SK-N-SH treated with all-trans-retinoic acid at 6 μM for 48 hours (cell line): ENCODE data around the gene CDH4.

ENCODE experiments used
- ATAC-seq: fragments of 200-7000 bp; cut with Tn5 transposase; 3 replicates; pipeline ENCODE4 v1.9.1; 2020; ENCODE audit warnings: mild to moderate bottlenecking, moderate library complexity
- BACH2 ChIP-seq: fragments of 250-450 bp; sonication (Bioruptor Pico); IDR thresholded peaks from 2 replicates; pipeline ENCODE4 v1.9.0; 2021; ENCODE audit warnings: mild to moderate bottlenecking, borderline replicate concordance
- ESRRG ChIP-seq: fragments of 250-450 bp; sonication (Bioruptor Pico); IDR thresholded peaks from 2 replicates; pipeline ENCODE4 v1.6.1; 2021; ENCODE audit warnings: mild to moderate bottlenecking
- ISL1 ChIP-seq: fragments of 250-450 bp; sonication (Bioruptor Pico); IDR thresholded peaks from 2 replicates; pipeline ENCODE4 v2.1.2; 2022; ENCODE audit warnings: mild to moderate bottlenecking, moderate library complexity
- OSR1 ChIP-seq: fragments of 250-450 bp; sonication (Bioruptor Pico); IDR thresholded peaks from 2 replicates; pipeline ENCODE4 v1.8.0; 2022; ENCODE audit warnings: moderate library complexity, mild to moderate bottlenecking, inconsistent platforms
- PPARA ChIP-seq: fragments of 250-450 bp; sonication (Bioruptor Pico); IDR thresholded peaks from 2 replicates; pipeline ENCODE4 v1.5.0; 2020; ENCODE audit warnings: mild to moderate bottlenecking, borderline replicate concordance
- RARB ChIP-seq: fragments of 250-450 bp; sonication (Bioruptor Pico); IDR thresholded peaks from 2 replicates; pipeline ENCODE4 v1.8.0; 2021; ENCODE audit warnings: mild to moderate bottlenecking, moderate library complexity
- SNAI2 ChIP-seq: fragments of 250-450 bp; sonication (Bioruptor Pico); IDR thresholded peaks from 2 replicates; pipeline ENCODE4 v1.5.0; 2020; ENCODE audit warnings: mild to moderate bottlenecking, moderate library complexity
- TCF4 ChIP-seq: fragments of 250-450 bp; sonication (Bioruptor Pico); IDR thresholded peaks from 2 replicates; pipeline ENCODE4 v1.8.0; 2021; ENCODE audit warnings: mild to moderate bottlenecking, moderate library complexity, borderline replicate concordance
- TOX ChIP-seq: fragments of 250-450 bp; sonication (Bioruptor Pico); IDR thresholded peaks from 2 replicates; pipeline ENCODE4 v1.8.0; 2021; ENCODE audit warnings: mild to moderate bottlenecking, moderate library complexity, borderline replicate concordance
- TSHZ2 ChIP-seq: fragments of 250-450 bp; sonication (Bioruptor Pico); IDR thresholded peaks from 2 replicates; pipeline ENCODE4 v1.5.0; 2020; ENCODE audit warnings: mild to moderate bottlenecking, moderate library complexity
- ZFP3 ChIP-seq: fragments of 250-450 bp; sonication (Bioruptor Pico); IDR thresholded peaks from 2 replicates; pipeline ENCODE4 v1.5.0; 2020; ENCODE audit warnings: mild to moderate bottlenecking, moderate library complexity
- ZFP30 ChIP-seq: fragments of 450-650 bp; formaldehyde crosslinking; IDR thresholded peaks from 2 replicates; pipeline ENCODE4 v1.5.0; 2022; ENCODE audit warnings: mild to moderate bottlenecking, moderate library complexity
- ZNF565 ChIP-seq: fragments of 450-650 bp; formaldehyde crosslinking; conservative IDR thresholded peaks from 2 replicates; pipeline ENCODE4 v1.5.0; 2020; ENCODE audit warnings: low read depth, mild to moderate bottlenecking, moderate library complexity
- ZNF70 ChIP-seq: fragments of 450-650 bp; formaldehyde crosslinking; IDR thresholded peaks from 2 replicates; pipeline ENCODE4 v1.5.0; 2020; ENCODE audit warnings: mild to moderate bottlenecking, moderate library complexity
- ZNF8 ChIP-seq: fragments of 450-650 bp; formaldehyde crosslinking; IDR thresholded peaks from 2 replicates; pipeline ENCODE4 v1.5.0; 2020; ENCODE audit warnings: mild to moderate bottlenecking, moderate library complexity
- TF ChIP-seq, protein P1 (sequence below): fragments of 250-450 bp; sonication (Bioruptor Pico); IDR thresholded peaks from 2 replicates; pipeline ENCODE4 v1.8.0; 2021; ENCODE audit warnings: low read depth, mild to moderate bottlenecking, moderate library complexity, borderline replicate concordance
- TF ChIP-seq, protein P2 (sequence below): fragments of 250-450 bp; sonication (Bioruptor Pico); IDR thresholded peaks from 2 replicates; pipeline ENCODE4 v1.5.1; 2020; ENCODE audit warnings: low read depth, mild to moderate bottlenecking, moderate library complexity
- TF ChIP-seq, protein P3 (sequence below): fragments of 250-450 bp; sonication (Bioruptor Pico); IDR thresholded peaks from 2 replicates; pipeline ENCODE4 v1.8.0; 2020; ENCODE audit warnings: mild to moderate bottlenecking, moderate library complexity, borderline replicate concordance
- TF ChIP-seq, protein P4 (sequence below): fragments of 250-450 bp; sonication (Bioruptor Pico); IDR thresholded peaks from 2 replicates; pipeline ENCODE4 v1.5.1; 2021; ENCODE audit warnings: mild to moderate bottlenecking, moderate library complexity

Gene CDH4

DNA sequence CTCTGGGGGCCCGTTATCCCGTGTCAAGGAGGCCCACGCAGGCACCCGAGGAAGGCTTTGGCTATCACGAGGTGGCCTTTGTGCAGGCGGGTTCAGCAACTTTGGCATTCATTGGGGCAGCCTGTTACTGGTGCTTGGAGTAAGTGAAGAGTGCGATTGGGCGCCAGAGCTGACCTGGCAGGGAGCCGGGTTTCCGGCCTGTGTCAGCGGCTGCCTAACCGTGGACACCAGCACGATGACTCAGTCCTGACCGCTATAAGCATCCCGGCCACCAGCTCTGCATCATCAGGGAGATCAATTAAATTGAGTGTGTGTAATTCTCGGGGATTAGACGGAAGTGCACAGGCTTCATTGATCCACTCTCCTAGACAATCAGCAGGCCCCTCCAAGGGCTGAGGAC lies 45.9 kb downstream of the CDH4 start (continued):
- TF ChIP-seq TSHZ2 (CRISPR knock-in tag): no peak
- no peak for TF ChIP-seq SNAI2 (CRISPR knock-in tag)
- TF ChIP-seq, protein P1, sequence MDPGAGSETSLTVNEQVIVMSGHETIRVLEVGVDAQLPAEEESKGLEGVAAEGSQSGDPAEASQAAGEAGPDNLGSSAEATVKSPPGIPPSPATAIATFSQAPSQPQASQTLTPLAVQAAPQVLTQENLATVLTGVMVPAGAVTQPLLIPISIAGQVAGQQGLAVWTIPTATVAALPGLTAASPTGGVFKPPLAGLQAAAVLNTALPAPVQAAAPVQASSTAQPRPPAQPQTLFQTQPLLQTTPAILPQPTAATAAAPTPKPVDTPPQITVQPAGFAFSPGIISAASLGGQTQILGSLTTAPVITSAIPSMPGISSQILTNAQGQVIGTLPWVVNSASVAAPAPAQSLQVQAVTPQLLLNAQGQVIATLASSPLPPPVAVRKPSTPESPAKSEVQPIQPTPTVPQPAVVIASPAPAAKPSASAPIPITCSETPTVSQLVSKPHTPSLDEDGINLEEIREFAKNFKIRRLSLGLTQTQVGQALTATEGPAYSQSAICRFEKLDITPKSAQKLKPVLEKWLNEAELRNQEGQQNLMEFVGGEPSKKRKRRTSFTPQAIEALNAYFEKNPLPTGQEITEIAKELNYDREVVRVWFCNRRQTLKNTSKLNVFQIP (CRISPR knock-in tag): no peak
- TF ChIP-seq PPARA (CRISPR knock-in tag): no peak

GRCh38 chr20:61298661-61299060 lies 46.6 kb downstream of the CDH4 start:
- ATAC-seq: no peak

GRCh38 chr20:61299104-61299503 lies 47.0 kb downstream of the CDH4 start:
- no peak for TF ChIP-seq ZNF565 (CRISPR knock-in tag)
- TF ChIP-seq ZFP3 (CRISPR knock-in tag): no peak
- TF ChIP-seq ISL1 (CRISPR knock-in tag): no peak
- TF ChIP-seq, protein P1 (CRISPR knock-in tag): no peak
- TF ChIP-seq RARB (CRISPR knock-in tag): no peak
- no peak for TF ChIP-seq OSR1 (CRISPR knock-in tag)
- no peak for TF ChIP-seq PPARA (CRISPR knock-in tag)
- TF ChIP-seq, protein P2, sequence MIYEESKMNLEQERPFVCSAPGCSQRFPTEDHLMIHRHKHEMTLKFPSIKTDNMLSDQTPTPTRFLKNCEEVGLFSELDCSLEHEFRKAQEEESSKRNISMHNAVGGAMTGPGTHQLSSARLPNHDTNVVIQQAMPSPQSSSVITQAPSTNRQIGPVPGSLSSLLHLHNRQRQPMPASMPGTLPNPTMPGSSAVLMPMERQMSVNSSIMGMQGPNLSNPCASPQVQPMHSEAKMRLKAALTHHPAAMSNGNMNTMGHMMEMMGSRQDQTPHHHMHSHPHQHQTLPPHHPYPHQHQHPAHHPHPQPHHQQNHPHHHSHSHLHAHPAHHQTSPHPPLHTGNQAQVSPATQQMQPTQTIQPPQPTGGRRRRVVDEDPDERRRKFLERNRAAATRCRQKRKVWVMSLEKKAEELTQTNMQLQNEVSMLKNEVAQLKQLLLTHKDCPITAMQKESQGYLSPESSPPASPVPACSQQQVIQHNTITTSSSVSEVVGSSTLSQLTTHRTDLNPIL (CRISPR knock-in tag): no peak
- no peak for TF ChIP-seq BACH2 (CRISPR knock-in tag)
- no peak for TF ChIP-seq ZNF70
- TF ChIP-seq, protein P3, sequence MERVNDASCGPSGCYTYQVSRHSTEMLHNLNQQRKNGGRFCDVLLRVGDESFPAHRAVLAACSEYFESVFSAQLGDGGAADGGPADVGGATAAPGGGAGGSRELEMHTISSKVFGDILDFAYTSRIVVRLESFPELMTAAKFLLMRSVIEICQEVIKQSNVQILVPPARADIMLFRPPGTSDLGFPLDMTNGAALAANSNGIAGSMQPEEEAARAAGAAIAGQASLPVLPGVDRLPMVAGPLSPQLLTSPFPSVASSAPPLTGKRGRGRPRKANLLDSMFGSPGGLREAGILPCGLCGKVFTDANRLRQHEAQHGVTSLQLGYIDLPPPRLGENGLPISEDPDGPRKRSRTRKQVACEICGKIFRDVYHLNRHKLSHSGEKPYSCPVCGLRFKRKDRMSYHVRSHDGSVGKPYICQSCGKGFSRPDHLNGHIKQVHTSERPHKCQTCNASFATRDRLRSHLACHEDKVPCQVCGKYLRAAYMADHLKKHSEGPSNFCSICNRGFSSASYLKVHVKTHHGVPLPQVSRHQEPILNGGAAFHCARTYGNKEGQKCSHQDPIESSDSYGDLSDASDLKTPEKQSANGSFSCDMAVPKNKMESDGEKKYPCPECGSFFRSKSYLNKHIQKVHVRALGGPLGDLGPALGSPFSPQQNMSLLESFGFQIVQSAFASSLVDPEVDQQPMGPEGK (CRISPR knock-in tag): no peak
- TF ChIP-seq TOX (CRISPR knock-in tag): no peak
- TF ChIP-seq, all 23 proteins: peak for 0
- ATAC-seq: no peak

More at GRCh38 chr20:61298661-61299060, 46.6 kb downstream of the CDH4 start:
- TF ChIP-seq, protein P3 (CRISPR knock-in tag): no peak
- TF ChIP-seq, protein P4, sequence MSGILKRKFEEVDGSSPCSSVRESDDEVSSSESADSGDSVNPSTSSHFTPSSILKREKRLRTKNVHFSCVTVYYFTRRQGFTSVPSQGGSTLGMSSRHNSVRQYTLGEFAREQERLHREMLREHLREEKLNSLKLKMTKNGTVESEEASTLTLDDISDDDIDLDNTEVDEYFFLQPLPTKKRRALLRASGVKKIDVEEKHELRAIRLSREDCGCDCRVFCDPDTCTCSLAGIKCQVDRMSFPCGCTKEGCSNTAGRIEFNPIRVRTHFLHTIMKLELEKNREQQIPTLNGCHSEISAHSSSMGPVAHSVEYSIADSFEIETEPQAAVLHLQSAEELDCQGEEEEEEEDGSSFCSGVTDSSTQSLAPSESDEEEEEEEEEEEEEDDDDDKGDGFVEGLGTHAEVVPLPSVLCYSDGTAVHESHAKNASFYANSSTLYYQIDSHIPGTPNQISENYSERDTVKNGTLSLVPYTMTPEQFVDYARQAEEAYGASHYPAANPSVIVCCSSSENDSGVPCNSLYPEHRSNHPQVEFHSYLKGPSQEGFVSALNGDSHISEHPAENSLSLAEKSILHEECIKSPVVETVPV: no peak
- no peak for TF ChIP-seq TCF4 (CRISPR knock-in tag)
- no peak for TF ChIP-seq ZNF8 (CRISPR knock-in tag)
- TF ChIP-seq ESRRG (CRISPR knock-in tag): no peak
- no peak for TF ChIP-seq ZFP30
- no peak for TF ChIP-seq ZFP3 (CRISPR knock-in tag)
- TF ChIP-seq RARB (CRISPR knock-in tag): no peak
- TF ChIP-seq, protein P2 (CRISPR knock-in tag): no peak
